KMS-11 (cell line): ENCODE results near the gene DLK1.

Experiments used
- H2AFZ ChIP-seq: fragments of 200-600 bp; sonication (generic); 2 replicates; pipeline ENCODE4 v1.6.1; 2016; ENCODE audit warnings: antibody characterized with exemption, mixed run types, low read depth
- H3K27ac ChIP-seq: fragments of 200-600 bp; sonication (generic); 2 replicates; pipeline ENCODE4 v1.6.1; 2016; ENCODE audit warnings: mild to moderate bottlenecking, mixed run types
- H3K27me3 ChIP-seq: fragments of 200-600 bp; sonication (generic); 2 replicates; pipeline ENCODE4 v1.6.1; 2017; ENCODE audit warnings: mild to moderate bottlenecking, low read depth, mixed run types, moderate library complexity; ENCODE audit not compliant: insufficient read depth
- H3K36me3 ChIP-seq: fragments of 200-600 bp; sonication (generic); 2 replicates; pipeline ENCODE4 v1.6.1; 2017; ENCODE audit warnings: mild to moderate bottlenecking, mixed run types; ENCODE audit not compliant: insufficient read depth
- H3K4me1 ChIP-seq: fragments of 200-600 bp; sonication (generic); 2 replicates; pipeline ENCODE4 v1.6.1; 2016; ENCODE audit warnings: mild to moderate bottlenecking, low read depth, mixed run types; ENCODE audit not compliant: poor library complexity, severe bottlenecking
- H3K4me2 ChIP-seq: fragments of 200-600 bp; sonication (generic); 2 replicates; pipeline ENCODE4 v1.7.0; 2016; ENCODE audit warnings: mild to moderate bottlenecking, mixed run types
- H3K4me3 ChIP-seq: fragments of 200-600 bp; sonication (generic); IDR thresholded peaks from 2 replicates; pipeline ENCODE4 v1.6.1; 2017; ENCODE audit warnings: low read depth, low read length, mixed read lengths; ENCODE audit not compliant: insufficient read depth
- H3K79me2 ChIP-seq: fragments of 200-600 bp; sonication (generic); 2 replicates; pipeline ENCODE4 v1.6.1; 2016; ENCODE audit warnings: low read depth, mixed run types; ENCODE audit not compliant: insufficient read depth
- H3K9ac ChIP-seq: fragments of 200-600 bp; sonication (generic); 2 replicates; pipeline ENCODE4 v1.6.1; 2016; ENCODE audit warnings: mild to moderate bottlenecking, mixed run types
- H4K20me1 ChIP-seq: fragments of 200-600 bp; sonication (generic); 2 replicates; pipeline ENCODE4 v1.6.1; 2016; ENCODE audit warnings: mild to moderate bottlenecking, mixed run types; ENCODE audit not compliant: insufficient read depth
- CTCF ChIP-seq: fragments of 200-600 bp; sonication (generic); conservative IDR thresholded peaks from 2 replicates; pipeline ENCODE4 v1.6.1; 2017; ENCODE audit warnings: low read depth, mild to moderate bottlenecking, antibody characterized with exemption, low read length, moderate library complexity, mixed read lengths

Gene DLK1

GRCh38 chr14:100779691-100780080, 53.0 kb downstream of the DLK1 start:
- no peaks in the 10 kb centered on the region for H3K79me2 ChIP-seq
- no peak overlapping the region for H3K4me2 ChIP-seq
- H3K4me1 ChIP-seq: no peaks in the 10 kb centered on the region
- no peak overlapping the region for H3K4me3 ChIP-seq
- H3K36me3 ChIP-seq: no peaks in the 10 kb centered on the region
- no peak overlapping the region for H3K9ac ChIP-seq
- H4K20me1 ChIP-seq: no peaks in the 10 kb centered on the region
- TF ChIP-seq CTCF: no peak
- peaks cover 49% of the 10 kb centered on the region; the same call in 1 of the 2 replicates for H3K27me3 ChIP-seq
- H3K27ac ChIP-seq: no peak overlapping the region
- H2AFZ ChIP-seq: no peak overlapping the region

GRCh38 chr14:100780246-100780645, 53.6 kb downstream of the DLK1 start:
- Histone ChIP-seq H3K4me2 (no peak overlapping the region), H4K20me1 (no peaks in the 10 kb centered on the region), H3K27me3 (peaks cover 43% of the 10 kb centered on the region; the same call in 1 of the 2 replicates), H3K4me1 (no peaks in the 10 kb centered on the region), H2AFZ (no peak overlapping the region), H3K79me2 (no peaks in the 10 kb centered on the region), H3K36me3 (no peaks in the 10 kb centered on the region), H3K4me3 (no peak overlapping the region), H3K9ac (no peak overlapping the region), H3K27ac (no peak overlapping the region)
- no peak for TF ChIP-seq CTCF

- Histone ChIP-seq H3K27me3 (peaks cover 40% of the 10 kb centered on the region; the same call in 1 of the 2 replicates), H4K20me1 (no peaks in the 10 kb centered on the region), H3K4me2 (no peak overlapping the region), H3K79me2 (no peaks in the 10 kb centered on the region), H3K9ac (no peak overlapping the region), H3K27ac (no peak overlapping the region), H2AFZ (no peak overlapping the region), H3K4me3 (no peak overlapping the region), H3K36me3 (no peaks in the 10 kb centered on the region), H3K4me1 (no peaks in the 10 kb centered on the region)
- TF ChIP-seq CTCF: no peak
These were observed 54.1 kb downstream of the DLK1 start for GRCh38 chr14:100780646-100781355.

GRCh38 chr14:100781952-100782351, 55.3 kb downstream of the DLK1 start:
- Histone ChIP-seq H3K9ac (no peak overlapping the region), H2AFZ (no peak overlapping the region), H3K36me3 (no peaks in the 10 kb centered on the region), H4K20me1 (no peaks in the 10 kb centered on the region), H3K27ac (no peak overlapping the region), H3K4me2 (no peak overlapping the region), H3K79me2 (no peaks in the 10 kb centered on the region), H3K27me3 (peaks cover 40% of the 10 kb centered on the region; the same call in 1 of the 2 replicates), H3K4me1 (no peaks in the 10 kb centered on the region), H3K4me3 (no peak overlapping the region)
- no peak for TF ChIP-seq CTCF
